H1 (cell line): ENCODE data around the gene TBC1D2. TPM values are rescaled to one million over a fixed set of nuclear protein-coding genes. Genes with fewer than 3 reads are reported as not detected.

Source experiments
- CTCF ChIA-PET: fragments of 300-600 bp; sonication (Branson Sonifier 250); formaldehyde crosslinking; loops from one replicate; lab custom pipeline; 2021; ENCODE audit not compliant: partially characterized antibody; lab: Charles Lee
- POLR2A ChIA-PET: fragments of 300-600 bp; sonication (Branson Sonifier 250); formaldehyde crosslinking; loops from one replicate; lab custom pipeline; 2021; ENCODE audit warnings: inconsistent platforms; ENCODE audit not compliant: partially characterized antibody; lab: Charles Lee
- DNase-seq, 2 experiments: peaks; one replicate each; pipeline versions ENCODE4 v3.0.0 to v3.0.0-alpha.2; 2010 to 2022; ENCODE audit warnings: low spot score in 2 of 2, low read depth in 1 of 2, mixed read lengths in 1 of 2
- FAIRE-seq: peaks from 2 replicates; lab custom pipeline; 2011; peaks lifted over from hg19 to GRCh38; lab: Jason Lieb, UNC
- H2AFZ ChIP-seq: 2 replicates; pipeline ENCODE4 v1.8.1; 2012; ENCODE audit warnings: low read length, inconsistent platforms
- H2AK5ac ChIP-seq: 2 replicates; pipeline ENCODE4 v1.6.1; 2013; ENCODE audit warnings: low read depth, low read length
- H2BK120ac ChIP-seq: replicated peaks from 2 replicates; pipeline ENCODE3; 2013; ENCODE audit warnings: low read depth, low read length, inconsistent platforms
- H2BK12ac ChIP-seq: 2 replicates; pipeline ENCODE4 v1.6.1; 2013; ENCODE audit warnings: low read depth, low read length
- H2BK15ac ChIP-seq: 2 replicates; pipeline ENCODE4 v1.6.1; 2013; ENCODE audit warnings: low read length
- H2BK20ac ChIP-seq: 2 replicates; pipeline ENCODE4 v1.6.1; 2013; ENCODE audit warnings: low read length
- H2BK5ac ChIP-seq: 2 replicates; pipeline ENCODE4 v1.6.1; 2013; ENCODE audit warnings: low read depth, low read length
- H3K14ac ChIP-seq: 2 replicates; pipeline ENCODE4 v1.6.1; 2013; ENCODE audit warnings: inconsistent platforms; ENCODE audit not compliant: insufficient read length
- H3K18ac ChIP-seq: 2 replicates; pipeline ENCODE4 v1.6.1; 2013; ENCODE audit warnings: low read length; ENCODE audit errors: extremely low read depth
- H3K23ac ChIP-seq: 2 replicates; pipeline ENCODE4 v1.6.1; 2013; ENCODE audit warnings: inconsistent platforms; ENCODE audit not compliant: insufficient read length
- H3K23me2 ChIP-seq: 2 replicates; pipeline ENCODE4 v1.6.1; 2013; ENCODE audit warnings: low read depth, low read length
- H3K27ac ChIP-seq: 2 replicates; pipeline ENCODE4 v1.6.1; 2011; ENCODE audit warnings: low read depth, low read length, inconsistent platforms
- H3K27me3 ChIP-seq, 4 experiments: replicated peaks in 1 of 4; 1 replicate in 1 of 4; 2 replicates in 3 of 4; pipeline versions ENCODE4 v1.6.1 to v1.8.1; 2011 to 2013; ENCODE audit warnings: low read length in 3 of 4, mild to moderate bottlenecking in 3 of 4, inconsistent platforms in 2 of 4, mixed read lengths in 2 of 4, moderate library complexity in 1 of 4; ENCODE audit not compliant: control insufficient read depth in 3 of 4, insufficient read depth in 3 of 4; ENCODE audit errors: extremely low read depth in 1 of 4
- H3K36me3 ChIP-seq, 4 experiments: 2 replicates each; pipeline versions ENCODE4 v1.6.1 to v1.8.1; 2011 to 2013; ENCODE audit warnings: mild to moderate bottlenecking in 4 of 4, low read length in 3 of 4, moderate library complexity in 2 of 4, control low read depth in 1 of 4, inconsistent platforms in 1 of 4; ENCODE audit not compliant: insufficient read depth in 4 of 4, control insufficient read depth in 2 of 4
- H3K4ac ChIP-seq: replicated peaks from 2 replicates; pipeline ENCODE3; 2013; ENCODE audit warnings: low read length, low read depth, mixed read lengths, inconsistent platforms; ENCODE audit not compliant: insufficient read length
- H3K4me1 ChIP-seq, 4 experiments: replicated peaks in 1 of 4; 1 replicate in 1 of 4; 2 replicates in 3 of 4; pipeline versions ENCODE4 v1.6.1 to v1.8.1; 2011 to 2013; ENCODE audit warnings: low read length in 3 of 4, inconsistent platforms in 2 of 4, mixed read lengths in 1 of 4; ENCODE audit not compliant: insufficient read depth in 4 of 4, control insufficient read depth in 3 of 4
- H3K4me2 ChIP-seq, 2 experiments: 2 replicates each; pipeline versions ENCODE4 v1.6.1 to v1.8.1; 2011 to 2013; ENCODE audit warnings: low read depth in 2 of 2, low read length in 2 of 2, control low read depth in 1 of 2, inconsistent platforms in 1 of 2, mild to moderate bottlenecking in 1 of 2; ENCODE audit not compliant: insufficient read depth in 1 of 2
- H3K4me3 ChIP-seq, 4 experiments: fragments of 200-600, 300-600 bp in 1 of 4; sonication (generic), shearing (Covaris generic), sonication (Bioruptor Twin) in 1 of 4; 2 replicates each; pipeline versions ENCODE4 v1.5.1 to v1.8.1; 2011 to 2016; ENCODE audit warnings: low read length in 4 of 4, low read depth in 3 of 4, control low read depth in 2 of 4, inconsistent platforms in 2 of 4, mild to moderate bottlenecking in 2 of 4, mixed read lengths in 1 of 4, moderate library complexity in 1 of 4; ENCODE audit not compliant: insufficient read depth in 2 of 4; ENCODE audit errors: extremely low read depth in 1 of 4
- H3K56ac ChIP-seq: replicated peaks from 2 replicates; pipeline ENCODE3; 2013; ENCODE audit warnings: low read depth, mild to moderate bottlenecking, mixed read lengths, low read length, inconsistent platforms; ENCODE audit not compliant: insufficient read length
- H3K79me1 ChIP-seq: 2 replicates; pipeline ENCODE4 v1.6.1; 2013; ENCODE audit warnings: low read depth, low read length, control low read depth
- H3K79me2 ChIP-seq, 2 experiments: 2 replicates each; pipeline versions ENCODE4 v1.6.1 to v1.8.1; 2012 to 2013; ENCODE audit warnings: low read length in 2 of 2, mild to moderate bottlenecking in 2 of 2, inconsistent platforms in 1 of 2; ENCODE audit not compliant: insufficient read depth in 2 of 2, control insufficient read depth in 1 of 2
- H3K9ac ChIP-seq, 4 experiments: replicated peaks in 1 of 4; 1 replicate in 1 of 4; 2 replicates in 3 of 4; pipeline versions ENCODE4 v1.6.1 to v1.8.1; 2011 to 2013; ENCODE audit warnings: low read depth in 3 of 4, low read length in 3 of 4, control low read depth in 2 of 4, mild to moderate bottlenecking in 2 of 4, moderate library complexity in 2 of 4, inconsistent platforms in 1 of 4; ENCODE audit errors: extremely low read depth in 1 of 4
- H3K9me3 ChIP-seq, 2 experiments: 2 replicates each; pipeline versions ENCODE4 v1.6.1 to v1.8.1; 2012 to 2013; ENCODE audit warnings: mild to moderate bottlenecking in 2 of 2, moderate library complexity in 2 of 2, control low read depth in 1 of 2, inconsistent platforms in 1 of 2, low read depth in 1 of 2, low read length in 1 of 2, mixed read lengths in 1 of 2; ENCODE audit not compliant: insufficient read depth in 2 of 2
- H4K20me1 ChIP-seq, 2 experiments: replicated peaks in 1 of 2; 2 replicates each; pipeline versions ENCODE3 to v1.8.1; 2011 to 2013; ENCODE audit warnings: inconsistent platforms in 2 of 2, low read length in 2 of 2, mild to moderate bottlenecking in 1 of 2; ENCODE audit not compliant: insufficient read depth in 2 of 2, control insufficient read depth in 1 of 2
- H4K5ac ChIP-seq: 2 replicates; pipeline ENCODE4 v1.6.1; 2013; ENCODE audit warnings: low read length, low read depth, mixed read lengths, inconsistent platforms; ENCODE audit not compliant: insufficient read length
- H4K8ac ChIP-seq: 2 replicates; pipeline ENCODE4 v1.8.0; 2013; ENCODE audit warnings: mild to moderate bottlenecking, moderate library complexity, low read length, inconsistent platforms; ENCODE audit not compliant: insufficient read depth; ENCODE audit errors: extremely low read depth
- H4K91ac ChIP-seq: replicated peaks from 2 replicates; pipeline ENCODE3; 2013; ENCODE audit warnings: low read length, mixed read lengths, inconsistent platforms; ENCODE audit not compliant: insufficient read length
- FOSL1 ChIP-seq: IDR thresholded peaks from 2 replicates; pipeline ENCODE4 v1.6.1; 2011; ENCODE audit warnings: mild to moderate bottlenecking, low read depth, low read length, moderate library complexity; ENCODE audit not compliant: insufficient read depth
- WGBS, 2 experiments: shearing (Covaris generic) in 1 of 2; methylation state at CpG; one replicate each; pipeline versions ENCODE4 v1.1.6 to v1.1.7; 2013 to 2015; ENCODE audit warnings: low lambda C conversion rate in 2 of 2, mixed read lengths in 2 of 2, inconsistent platforms in 1 of 2, low coverage in 1 of 2, missing lambda C conversion rate in 1 of 2; ENCODE audit not compliant: insufficient replicate concordance in 2 of 2, insufficient coverage in 1 of 2, insufficient read length in 1 of 2; ENCODE audit errors: extremely low coverage in 1 of 2, missing lambda C conversion rate in 1 of 2; 5-methylcytosine and 5-hydroxymethylcytosine counted together
- polyA plus RNA-seq, 7 experiments: library from polyadenylated mRNA; depleted of rRNA in 3 of 7; stranded (reverse) in 5 of 7; unstranded in 2 of 7; fragments of >200 nt in 5 of 7; fragments of 200-250 nt in 2 of 7; gene quantifications; 1 replicate in 5 of 7; 2 replicates in 1 of 7; 4 replicates in 1 of 7; pipeline versions ENCODE4 v1.2.1 to v1.2.3, GENCODE V29; 2011 to 2013; ENCODE audit warnings: missing spikeins in 2 of 7, mixed read lengths in 2 of 7
- total RNA-seq: library from RNA; stranded (reverse); fragmentation: NEBNext Ultra II Directional; extraction: Animal tissue kit (Norgen Biotek cat#: 25700); gene quantifications from 2 replicates; pipeline ENCODE4 v1.2.1, GENCODE V29; 2021

Gene TBC1D2
- total and polyA plus RNA-seq, 2 of the 8 experiments (the other 6 are each of a cell fraction or from before 2014, with no cell fraction given), result 7.4 TPM

DNA sequence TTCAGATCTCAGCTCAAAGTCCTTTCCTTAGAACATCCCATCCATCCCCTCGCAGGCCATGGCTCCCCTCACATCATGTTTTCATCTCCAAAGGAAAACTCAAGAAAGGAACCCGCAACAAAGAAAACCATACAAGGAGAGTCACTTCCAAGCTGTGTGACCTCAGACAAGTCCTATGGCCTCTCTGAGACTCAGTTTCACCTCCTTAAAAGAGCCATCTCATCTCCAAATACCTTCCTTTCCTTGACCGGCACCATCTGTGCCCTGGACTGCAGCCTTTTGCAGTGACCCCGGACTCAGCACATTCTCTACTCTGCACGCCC is 73.7 kb downstream of the TBC1D2 start:
- H3K56ac ChIP-seq, result no peak overlapping the region
- H3K23ac ChIP-seq, result no peak overlapping the region
- no peak overlapping the region for H3K14ac ChIP-seq
- no peaks in the 10 kb centered on the region for H3K23me2 ChIP-seq
- no peak for FAIRE-seq
- H3K27ac ChIP-seq, result no peak overlapping the region
- no peaks in the 10 kb centered on the region; a peak in 1 of 7 replicates for H3K27me3 ChIP-seq
- H2AFZ ChIP-seq, result no peak overlapping the region
- no peak overlapping the region for H4K5ac ChIP-seq
- H3K4me3 ChIP-seq, result no peak overlapping the region
- H2BK15ac ChIP-seq, result peak overlapping the region; percentile 62; the same call in 1 of the 2 replicates
- H4K20me1 ChIP-seq, result peaks cover 0 to 4% of the 10 kb centered on the region in 2 experiments
- peak overlapping the region; percentile 4; the same call in 1 of the 2 replicates for H4K8ac ChIP-seq
- no peaks in the 10 kb centered on the region for H3K9me3 ChIP-seq
- no peaks in the 10 kb centered on the region for H3K36me3 ChIP-seq
- no peaks in the 10 kb centered on the region; the same call in none of the 2 replicates for H3K79me1 ChIP-seq
- no peak overlapping the region for H2BK5ac ChIP-seq
- no peak overlapping the region for H4K91ac ChIP-seq
- H2AK5ac ChIP-seq, result peak overlapping the region; percentile 28; the same call in 1 of the 2 replicates
- H3K79me2 ChIP-seq, result peaks cover 0 to 6% of the 10 kb centered on the region in 2 experiments; a peak in 2 of 4 replicates
- ChIA-PET POLR2A (interaction anchor here (1.1 to 1.7 kb wide), 2 partner anchors 10 to 11 kb away, joined by 3 to 5 read pairs; partner anchors contain the start of gene CORO2A), CTCF (interaction anchor here (0.8 to 1.8 kb wide), 5 partner anchors 12 to 108 kb away, joined by 3 to 6 read pairs (median 6); no protein-coding TSS in a partner anchor)
- 90% methylated on average over 5 of the region's 5 CpGs; no CpG with 5 or more reads in 1 of the 2 experiments for WGBS, 2 experiments
- H2BK120ac ChIP-seq, result no peak overlapping the region
- H3K4ac ChIP-seq, result no peak overlapping the region
- no peak for TF ChIP-seq FOSL1
- H3K4me2 ChIP-seq, result no peak overlapping the region
- H2BK20ac ChIP-seq, result no peak overlapping the region
- no peak for DNase-seq
- peaks cover 0 to 4% (median 2%) of the 10 kb centered on the region in 4 experiments; a peak in 3 of 7 replicates for H3K4me1 ChIP-seq
- H3K18ac ChIP-seq, result no peak overlapping the region
- H3K9ac ChIP-seq, result no peak overlapping the region
- H2BK12ac ChIP-seq, result no peak overlapping the region
